Hepatocyte (in vitro differentiated cells): ENCODE measurements around the gene MYO5A.

Source experiments
- EZH2phosphoT487 ChIP-seq: fragments of 200-600 bp; sonication (generic); IDR thresholded peaks from one replicate; pipeline ENCODE4 v1.6.1; 2018; ENCODE audit warnings: antibody characterized with exemption, mild to moderate bottlenecking, low read depth, moderate library complexity; ENCODE audit not compliant: unreplicated experiment, severe bottlenecking
- TF ChIP-seq, protein P1 (sequence below): fragments of 200-600 bp; sonication (generic); IDR thresholded peaks from 2 replicates; pipeline ENCODE4 v1.5.1; 2016; ENCODE audit warnings: antibody characterized with exemption, mild to moderate bottlenecking; ENCODE audit not compliant: poor library complexity

DNA sequence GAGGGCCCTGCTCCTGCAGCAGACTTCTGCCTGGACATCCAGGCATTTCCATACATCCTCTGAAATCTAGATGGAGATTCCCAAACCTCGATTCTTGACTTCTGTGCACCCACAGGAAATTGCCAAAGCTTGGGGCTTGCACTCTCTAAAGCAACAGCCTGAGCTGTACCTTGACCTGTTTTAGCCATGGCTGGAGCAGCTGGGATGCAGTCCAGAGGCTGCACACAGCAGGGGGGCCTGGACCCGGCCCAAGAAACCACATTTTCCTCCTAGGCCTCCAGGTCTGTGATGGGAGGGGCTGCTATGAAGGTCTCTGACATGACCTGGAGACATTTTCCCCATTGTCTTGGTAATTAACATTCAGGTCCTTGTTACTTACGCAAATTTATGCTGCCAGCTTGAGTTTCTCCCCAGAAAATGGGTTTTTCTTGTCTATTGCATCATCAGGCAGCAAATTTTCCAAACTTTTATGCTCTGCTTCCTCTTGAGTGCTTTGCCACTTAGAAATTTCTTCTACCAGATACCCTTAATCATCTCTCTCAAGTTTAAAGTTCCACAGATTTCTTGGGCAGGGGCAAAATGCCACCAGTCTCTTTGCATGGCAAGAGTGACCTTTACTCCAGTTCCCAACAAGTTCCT lies 11.8 kb upstream of the MYO5A start:
- TF ChIP-seq, protein P1, sequence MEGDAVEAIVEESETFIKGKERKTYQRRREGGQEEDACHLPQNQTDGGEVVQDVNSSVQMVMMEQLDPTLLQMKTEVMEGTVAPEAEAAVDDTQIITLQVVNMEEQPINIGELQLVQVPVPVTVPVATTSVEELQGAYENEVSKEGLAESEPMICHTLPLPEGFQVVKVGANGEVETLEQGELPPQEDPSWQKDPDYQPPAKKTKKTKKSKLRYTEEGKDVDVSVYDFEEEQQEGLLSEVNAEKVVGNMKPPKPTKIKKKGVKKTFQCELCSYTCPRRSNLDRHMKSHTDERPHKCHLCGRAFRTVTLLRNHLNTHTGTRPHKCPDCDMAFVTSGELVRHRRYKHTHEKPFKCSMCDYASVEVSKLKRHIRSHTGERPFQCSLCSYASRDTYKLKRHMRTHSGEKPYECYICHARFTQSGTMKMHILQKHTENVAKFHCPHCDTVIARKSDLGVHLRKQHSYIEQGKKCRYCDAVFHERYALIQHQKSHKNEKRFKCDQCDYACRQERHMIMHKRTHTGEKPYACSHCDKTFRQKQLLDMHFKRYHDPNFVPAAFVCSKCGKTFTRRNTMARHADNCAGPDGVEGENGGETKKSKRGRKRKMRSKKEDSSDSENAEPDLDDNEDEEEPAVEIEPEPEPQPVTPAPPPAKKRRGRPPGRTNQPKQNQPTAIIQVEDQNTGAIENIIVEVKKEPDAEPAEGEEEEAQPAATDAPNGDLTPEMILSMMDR: no peak
- no peak for TF ChIP-seq EZH2phosphoT487
